ENCODE results near the gene DCT.

DCT gene

DNA sequence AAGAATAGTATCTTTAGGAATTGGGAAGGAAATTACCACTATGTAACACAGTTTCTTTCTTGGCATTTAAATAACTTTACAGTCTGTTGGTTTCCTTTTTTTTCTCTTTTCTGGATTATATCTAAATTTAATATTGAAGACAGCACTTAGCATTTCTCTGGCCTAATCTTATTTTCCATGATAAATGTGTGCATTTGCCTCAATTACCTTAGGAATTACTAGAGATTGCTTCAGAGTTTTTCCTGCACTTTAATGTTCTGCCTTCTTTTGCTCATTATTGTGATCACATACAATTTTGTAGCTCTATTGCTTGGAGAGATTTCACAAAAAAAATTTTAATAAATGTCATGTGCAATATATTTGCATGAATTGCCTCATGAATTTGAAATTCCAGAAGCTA is 25.1 kb downstream of the DCT start:
- DNase-seq (ENCODE audit: low read depth in 2 of 2) = no peak

GRCh38 chr13:94444826-94445225 is 34.7 kb downstream of the DCT start:
- DNase-seq (ENCODE audit: low read depth in 2 of 2) = no peak

DNA sequence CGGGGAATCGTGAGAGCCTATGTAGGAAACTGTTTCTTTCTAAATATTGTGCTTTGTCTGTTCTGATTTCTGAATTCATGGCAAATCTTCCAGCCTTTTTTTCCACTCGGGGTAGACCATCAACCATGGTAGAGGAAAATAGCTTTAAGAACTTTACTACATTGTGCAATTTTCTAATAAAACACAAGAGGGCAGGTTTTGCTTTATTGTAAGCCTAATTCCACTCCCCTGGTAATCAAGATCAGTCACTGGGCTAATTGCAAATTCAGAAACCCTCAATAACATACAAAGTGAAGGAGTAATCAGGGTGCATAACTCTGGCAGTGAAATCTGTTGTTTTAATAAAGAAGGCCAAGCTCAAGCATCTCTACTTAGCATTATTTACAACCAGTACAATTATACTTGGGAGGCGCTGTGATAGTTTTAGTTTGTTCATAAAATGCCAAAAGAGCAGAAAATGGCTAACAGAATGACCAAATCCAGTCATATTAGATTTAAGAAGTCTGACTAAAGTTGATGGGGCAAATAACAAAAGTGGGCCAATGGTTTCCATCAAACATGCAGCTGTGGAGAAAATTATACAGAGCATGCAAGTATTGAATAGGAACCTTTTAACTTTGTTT is 43.8 kb downstream of the DCT start:
- no peak for DNase-seq (ENCODE audit: low read depth in 2 of 2)

DNA sequence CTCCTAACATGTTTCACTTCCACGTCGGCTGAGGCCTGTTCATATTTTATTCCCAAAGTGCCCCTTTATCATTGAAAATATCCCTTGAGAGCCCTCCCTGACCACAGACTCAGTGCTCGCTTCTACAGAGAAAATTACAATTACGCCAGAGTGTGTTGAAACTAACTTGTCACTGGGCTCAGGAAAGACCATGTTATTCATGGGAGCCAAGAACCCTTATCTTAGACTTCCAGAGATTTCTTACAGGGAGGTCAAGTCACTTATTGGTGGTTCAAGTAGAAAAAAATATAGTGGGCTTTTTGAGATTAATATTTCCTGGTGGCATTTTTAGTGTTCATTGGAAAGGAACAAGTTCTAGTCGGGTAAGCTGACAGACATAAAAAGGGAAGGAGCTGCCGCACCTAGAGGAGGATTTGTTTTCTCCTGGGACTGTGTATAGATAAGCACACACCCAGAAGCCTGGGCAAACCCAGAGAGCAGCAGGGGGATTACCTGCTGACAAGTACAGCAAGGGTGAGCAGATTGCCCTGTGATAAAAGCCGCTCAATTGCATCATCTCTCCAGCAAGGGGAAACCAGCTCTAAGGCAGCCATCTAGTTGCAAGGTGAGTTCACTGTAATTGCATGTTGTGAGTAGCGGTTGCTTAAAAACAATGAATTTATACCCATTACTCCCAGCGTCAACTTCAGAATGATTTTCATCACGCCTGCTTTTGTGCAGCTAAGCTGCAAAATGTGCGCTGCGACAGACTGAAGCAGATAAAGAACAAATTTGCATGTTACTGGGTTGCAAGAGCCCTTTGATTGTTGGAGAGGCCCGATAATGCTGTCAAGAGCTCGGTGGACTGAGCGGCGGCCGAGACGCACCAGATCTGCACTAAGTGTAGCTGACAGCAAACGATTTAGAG is 46.2 kb downstream of the DCT start:
- DNase-seq (ENCODE audit: low read depth in 2 of 2) = no peak

DNA sequence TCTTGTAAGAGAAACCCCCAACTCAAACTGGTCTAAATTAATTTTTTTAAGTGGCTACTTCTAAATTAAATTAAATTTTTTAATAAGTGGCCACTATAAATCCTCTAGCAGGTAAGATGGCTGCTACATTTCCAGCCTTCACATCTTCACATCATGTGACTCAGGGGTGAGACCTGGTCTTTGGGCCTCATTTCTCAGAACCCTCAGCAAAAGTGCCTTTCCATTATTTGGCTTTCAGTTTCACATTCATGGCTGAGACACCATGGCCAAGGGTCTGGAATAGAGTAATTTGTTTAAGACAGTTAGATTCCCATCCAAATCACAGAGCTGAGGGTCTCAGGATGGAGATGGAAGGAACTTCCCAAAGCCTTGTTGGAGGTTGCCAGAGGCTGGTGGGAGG is 47.5 kb downstream of the DCT start:
- no peak for DNase-seq (ENCODE audit: low read depth in 2 of 2)

DNA sequence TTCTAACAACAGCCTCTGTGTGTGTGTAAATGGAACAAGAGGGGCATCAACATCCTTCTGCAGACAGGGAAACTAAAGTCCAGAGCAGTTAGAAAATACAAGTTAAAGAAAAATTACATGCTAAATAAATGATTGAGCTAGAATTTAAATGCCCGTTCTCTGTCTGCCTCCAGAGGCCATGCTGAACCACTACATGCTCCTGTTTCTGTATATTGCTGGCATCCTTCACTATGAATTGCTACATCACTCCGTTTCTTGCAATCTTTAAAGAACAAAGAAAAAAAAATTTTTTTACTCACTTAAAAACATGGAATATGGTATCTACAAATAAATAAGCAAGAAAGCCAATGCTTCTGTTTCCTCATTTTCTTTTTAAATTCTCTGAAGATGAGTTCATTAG is 47.9 kb downstream of the DCT start:
- no peak for DNase-seq (ENCODE audit: low read depth in 2 of 2)

DNA sequence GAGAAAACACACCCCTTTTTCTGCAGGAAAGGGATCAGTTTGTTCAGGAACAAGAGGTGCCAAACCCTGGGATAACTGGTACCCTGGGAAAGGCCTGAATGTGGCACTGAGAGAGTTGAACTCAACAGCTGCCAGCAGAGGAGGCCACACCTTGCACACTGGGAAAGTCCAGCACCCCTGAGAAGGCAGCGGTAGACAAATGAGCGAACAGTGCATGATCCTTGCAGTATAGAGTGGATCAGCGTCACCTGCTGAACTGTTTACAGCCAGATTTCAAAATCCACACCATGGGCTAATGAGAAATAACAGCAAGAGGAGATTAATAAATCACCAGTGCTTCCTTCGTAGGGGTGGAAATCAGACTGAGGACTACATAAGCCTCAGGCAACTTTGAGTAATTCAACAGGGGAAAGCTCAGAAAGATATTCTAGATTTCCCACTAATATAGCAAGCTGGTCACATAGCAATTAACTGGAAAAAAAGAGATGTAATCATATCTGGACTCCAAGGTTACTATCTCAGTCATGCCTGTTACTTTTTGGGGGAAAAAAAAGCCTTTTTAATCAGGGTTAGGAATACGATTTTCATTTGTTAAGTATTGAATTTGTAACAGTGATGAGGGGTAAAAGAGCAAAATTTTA is 52.0 kb downstream of the DCT start:
- DNase-seq (ENCODE audit: low read depth in 2 of 2) = no peak

DNA sequence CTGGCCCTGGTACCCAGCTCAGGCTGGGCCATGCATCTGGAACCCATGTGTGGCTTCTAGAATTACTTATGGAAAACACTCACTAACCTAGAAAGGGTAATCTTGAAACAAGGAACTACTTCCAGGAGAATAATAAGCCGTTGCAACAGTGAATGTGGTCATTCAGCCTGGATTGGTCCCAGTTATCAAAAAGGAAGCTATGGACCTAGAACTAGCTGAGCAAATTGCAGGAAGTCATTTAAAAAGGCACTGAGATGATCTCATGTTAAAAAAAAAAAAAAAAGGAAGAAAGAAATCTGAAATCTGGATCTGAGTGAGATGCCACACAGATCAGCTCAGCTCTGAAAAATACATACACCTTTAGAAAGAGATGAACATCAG is 59.6 kb downstream of the DCT start:
- no peak for DNase-seq (ENCODE audit: low read depth in 2 of 2)

GRCh38 chr13:94419304-94419924 is 60.1 kb downstream of the DCT start:
- no peak for DNase-seq (ENCODE audit: low read depth in 2 of 2)

DNA sequence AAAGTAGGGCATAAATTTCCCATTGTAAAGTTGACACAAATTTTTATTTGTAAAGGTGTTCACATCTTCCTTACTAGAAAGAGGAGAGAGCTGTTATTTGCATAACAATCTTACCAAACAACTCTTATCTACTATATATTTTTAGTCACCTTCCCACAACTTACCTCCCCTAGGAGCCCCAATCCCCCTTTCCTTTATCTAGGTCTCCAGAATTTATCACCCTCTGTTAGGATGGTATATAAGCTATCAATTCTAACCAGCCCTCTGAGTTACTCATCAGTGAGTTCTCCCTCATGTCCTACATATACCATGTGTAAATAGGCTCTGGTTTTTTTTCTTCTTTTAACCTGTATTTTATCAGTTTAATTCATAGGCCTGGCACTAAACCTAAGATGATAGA is 62.2 kb downstream of the DCT start:
- DNase-seq (ENCODE audit: low read depth in 2 of 2) = no peak

DNA sequence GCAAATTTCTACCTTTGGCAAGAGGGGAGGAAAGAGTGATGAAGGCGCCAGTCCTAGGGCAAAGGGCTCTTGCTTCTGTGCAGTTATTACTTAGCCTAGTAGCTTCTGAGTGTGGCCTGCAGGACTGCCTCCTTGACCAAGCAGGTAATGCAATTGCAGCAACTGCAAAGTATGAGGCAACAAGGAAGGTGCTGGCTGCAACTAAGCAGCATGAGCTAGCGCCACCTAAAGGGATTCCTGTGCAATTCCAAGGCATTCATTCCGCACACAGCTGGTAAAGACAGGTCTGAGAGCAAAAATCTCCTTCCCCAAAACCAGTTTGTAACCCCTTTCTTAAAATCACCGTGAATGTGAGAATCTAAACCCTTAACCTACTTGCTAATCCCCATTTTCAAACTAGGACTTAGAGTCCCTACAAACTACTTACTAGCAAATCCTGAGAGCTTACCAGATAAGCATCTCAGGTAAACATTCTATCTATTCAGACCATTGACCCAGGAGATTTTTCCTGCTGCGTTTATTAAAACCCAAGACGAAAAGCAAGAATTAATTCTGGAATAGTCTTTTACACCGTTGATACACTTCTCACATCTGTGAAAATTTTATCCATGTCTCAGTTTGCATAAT is 62.9 kb downstream of the DCT start:
- DNase-seq (ENCODE audit: low read depth in 2 of 2) = no peak

GRCh38 chr13:94415500-94416237 is 63.8 kb downstream of the DCT start:
- no peak for DNase-seq (ENCODE audit: low read depth in 2 of 2)

DNA sequence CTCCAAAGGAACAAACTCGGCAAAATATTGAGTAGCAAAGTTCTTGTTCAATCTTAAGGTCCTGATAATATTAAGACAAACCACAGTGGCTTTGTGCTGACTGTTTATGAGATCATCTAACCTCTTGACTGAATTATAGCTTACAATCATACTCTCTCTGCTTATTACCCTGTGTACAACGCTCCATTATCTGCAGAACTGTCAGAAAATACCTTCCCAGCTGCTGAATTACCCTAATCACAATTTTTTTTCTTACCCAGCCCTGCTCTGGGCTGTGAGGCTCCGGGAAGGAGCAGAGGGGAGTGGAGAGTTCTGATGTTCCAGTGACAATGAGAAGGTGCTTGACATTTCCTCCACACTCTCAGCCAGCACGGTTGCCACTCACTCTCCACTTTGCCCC is 64.8 kb downstream of the DCT start:
- no peak for DNase-seq (ENCODE audit: low read depth in 2 of 2)

GRCh38 chr13:94414141-94414540 is 65.3 kb downstream of the DCT start:
- DNase-seq (ENCODE audit: low read depth in 2 of 2) = no peak

GRCh38 chr13:94413598-94413944 is 65.9 kb downstream of the DCT start:
- no peak for DNase-seq (ENCODE audit: low read depth in 2 of 2)

DNA sequence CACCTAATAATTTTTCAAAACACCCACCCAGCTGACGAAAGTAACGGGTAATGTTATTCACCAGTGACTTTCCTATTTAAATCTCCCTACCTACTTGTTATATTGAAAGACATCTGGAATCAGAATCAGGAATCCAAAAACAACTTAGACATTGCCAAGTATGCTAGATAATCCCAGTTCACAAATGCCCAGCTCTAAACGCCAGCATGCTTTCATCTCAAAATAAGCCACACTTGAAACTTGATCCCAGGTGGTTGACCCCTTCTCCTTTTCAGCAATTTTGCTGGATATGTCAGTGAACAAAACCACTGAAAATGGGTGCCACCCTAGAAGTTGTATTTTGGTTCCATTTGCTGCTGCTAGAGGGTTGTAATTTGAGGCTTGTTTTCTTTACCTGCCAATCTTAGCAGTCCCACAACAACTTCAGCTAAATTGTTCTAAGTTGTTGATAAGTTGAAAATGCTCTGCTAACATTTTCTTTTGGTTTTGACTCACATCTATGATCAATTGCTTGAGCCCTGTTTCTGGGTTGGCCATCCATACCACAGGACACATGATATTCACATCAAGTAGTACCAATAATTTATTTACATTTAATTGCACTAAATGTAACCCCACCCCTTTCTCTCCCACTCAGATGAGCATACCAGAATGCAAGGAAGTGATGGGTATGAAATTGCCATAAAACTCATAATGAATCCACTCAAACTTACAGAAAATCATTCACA is 66.4 kb downstream of the DCT start:
- no peak for DNase-seq (ENCODE audit: low read depth in 2 of 2)

GRCh38 chr13:94411747-94412146 is 67.7 kb downstream of the DCT start:
- no peak for DNase-seq (ENCODE audit: low read depth in 2 of 2)

DNA sequence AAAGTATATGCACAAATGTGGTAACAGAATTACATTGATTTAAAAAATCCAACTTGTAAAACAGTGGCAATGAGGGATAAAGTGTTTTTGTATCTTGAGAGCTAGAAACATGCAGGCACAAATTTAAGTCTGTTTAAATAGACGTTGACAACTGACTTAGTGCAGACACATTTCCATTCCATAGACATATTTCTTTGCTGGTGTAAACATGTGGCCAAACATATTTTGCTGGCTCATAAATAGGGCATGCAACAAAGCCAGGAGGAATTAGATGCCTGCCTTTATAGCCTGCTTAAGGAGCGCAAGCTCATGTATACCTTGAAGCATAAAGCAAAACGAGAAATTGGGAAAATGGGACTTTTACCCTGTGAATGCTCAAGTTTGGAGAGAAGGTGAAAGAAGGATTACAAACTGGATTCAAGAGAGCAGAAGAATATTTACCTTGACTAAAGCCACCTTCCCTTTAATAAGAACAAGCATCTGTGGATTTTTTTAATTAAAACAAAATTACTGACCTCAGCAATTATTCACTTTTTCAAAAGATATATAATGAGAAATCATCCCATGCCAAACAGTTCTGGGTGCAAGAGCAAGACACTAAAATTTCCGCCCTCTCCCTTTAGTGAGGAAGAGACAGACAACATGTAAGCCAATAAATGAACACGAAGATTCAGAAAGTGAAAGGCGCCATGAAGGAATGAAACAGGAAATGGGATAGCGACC is 71.0 kb downstream of the DCT start:
- no peak for DNase-seq (ENCODE audit: low read depth in 2 of 2)

DNA sequence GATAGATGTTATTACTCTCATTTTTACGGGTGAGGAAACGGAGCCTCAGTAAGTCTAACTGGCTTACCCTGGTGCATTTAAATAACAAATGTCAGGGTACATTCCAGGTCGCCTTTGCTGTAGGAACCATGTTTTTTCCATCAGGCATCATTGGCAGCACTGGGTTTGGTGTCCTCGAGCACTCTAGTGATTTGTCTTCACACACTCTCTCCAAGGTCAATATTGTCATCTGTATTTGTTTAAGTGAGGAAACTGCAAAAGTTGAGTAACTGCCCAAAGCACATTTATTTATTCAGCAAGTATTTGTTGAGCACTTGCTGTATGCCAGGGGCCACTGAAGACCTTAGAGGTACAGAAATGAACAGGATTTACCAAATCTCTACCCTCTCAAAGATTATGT is 78.6 kb downstream of the DCT start:
- DNase-seq (ENCODE audit: low read depth in 2 of 2) = no peak

DNA sequence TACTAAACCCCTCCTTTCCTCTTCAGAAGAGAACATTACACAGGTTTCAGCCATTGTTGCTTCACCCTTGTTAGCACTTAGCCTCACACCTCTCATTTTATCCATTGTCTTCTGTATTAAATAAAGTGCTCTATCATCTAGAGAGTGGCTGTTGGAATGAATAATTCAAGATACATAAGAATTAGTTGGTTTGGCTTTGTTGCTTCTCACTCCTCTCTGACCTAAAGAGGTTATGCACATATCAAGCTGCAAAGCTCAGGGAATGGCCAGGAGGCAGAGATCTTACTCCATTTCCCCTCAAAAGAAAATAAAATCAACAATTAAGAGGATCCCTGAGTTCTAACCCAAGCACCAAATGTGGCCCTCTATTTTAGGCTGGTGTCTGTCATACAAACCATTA is 79.7 kb downstream of the DCT start:
- no peak for DNase-seq (ENCODE audit: low read depth in 2 of 2)
